NCI-H2107 treated with DMSO at 0.1 percent for 48 hours (cell line): Measurements from ENCODE around the gene TRIP6.

ENCODE experiments used
- DNase-seq: peaks from one replicate; lab custom pipeline; 2025; ENCODE audit not compliant: unreplicated experiment; lab: John Stamatoyannopoulos, UW

The TRIP6 gene

GRCh38 chr7:100873599-100874299 is 6.6 kb downstream of the TRIP6 start:
- DNase-seq: no peak

GRCh38 chr7:100874300-100874576 is 7.1 kb downstream of the TRIP6 start:
- no peak for DNase-seq

GRCh38 chr7:100874577-100875355 is 7.6 kb downstream of the TRIP6 start, which contains the start of gene SRRT:
Gene SRRT (plus strand): TSS chr7:100875103. CDS start chr7:100875591, 488 bp downstream.
- DNase-seq: peak; percentile 96

GRCh38 chr7:100875356-100875751 is 8.2 kb downstream of the TRIP6 start:
- DNase-seq: no peak

GRCh38 chr7:100878013-100878412 is 10.8 kb downstream of the TRIP6 start:
- DNase-seq: no peak

- DNase-seq: no peak
These were observed 11.5 kb downstream of the TRIP6 start for GRCh38 chr7:100878685-100879084.

GRCh38 chr7:100879685-100880261 is 12.6 kb downstream of the TRIP6 start:
- no peak for DNase-seq

- DNase-seq: no peak
These were observed 13.5 kb downstream of the TRIP6 start for GRCh38 chr7:100880645-100881044.

- no peak for DNase-seq
These were observed 13.9 kb downstream of the TRIP6 start for GRCh38 chr7:100881136-100881535.

- DNase-seq: no peak
These were observed 15.0 kb downstream of the TRIP6 start for GRCh38 chr7:100882201-100882600.

- DNase-seq: no peak
These were observed 15.8 kb downstream of the TRIP6 start for GRCh38 chr7:100882785-100883526.

- no peak for DNase-seq
These were observed 17.7 kb downstream of the TRIP6 start for GRCh38 chr7:100884736-100885439.

- DNase-seq: no peak
These were observed 18.4 kb downstream of the TRIP6 start for GRCh38 chr7:100885440-100886141.

- DNase-seq: no peak
These were observed 19.2 kb downstream of the TRIP6 start for GRCh38 chr7:100886142-100886935.

GRCh38 chr7:100886936-100887515 is 19.8 kb downstream of the TRIP6 start:
- DNase-seq: no peak

GRCh38 chr7:100887516-100888290 is 20.5 kb downstream of the TRIP6 start:
- no peak for DNase-seq

- no peak for DNase-seq
These were observed 21.3 kb downstream of the TRIP6 start for GRCh38 chr7:100888291-100888987.
